ENCODE measurements around the gene CLEC4A. TPM values are rescaled to one million over a fixed set of nuclear protein-coding genes. Genes with fewer than 3 reads are reported as not detected.
"Not testable (repeated sequence)": the region's sequence is repeated elsewhere in the genome, so short reads cannot be mapped to it uniquely, and the experiment has no call there.

The CLEC4A gene
- total RNA-seq, 1 experiment from 2014 or later = 0.37 TPM

DNA sequence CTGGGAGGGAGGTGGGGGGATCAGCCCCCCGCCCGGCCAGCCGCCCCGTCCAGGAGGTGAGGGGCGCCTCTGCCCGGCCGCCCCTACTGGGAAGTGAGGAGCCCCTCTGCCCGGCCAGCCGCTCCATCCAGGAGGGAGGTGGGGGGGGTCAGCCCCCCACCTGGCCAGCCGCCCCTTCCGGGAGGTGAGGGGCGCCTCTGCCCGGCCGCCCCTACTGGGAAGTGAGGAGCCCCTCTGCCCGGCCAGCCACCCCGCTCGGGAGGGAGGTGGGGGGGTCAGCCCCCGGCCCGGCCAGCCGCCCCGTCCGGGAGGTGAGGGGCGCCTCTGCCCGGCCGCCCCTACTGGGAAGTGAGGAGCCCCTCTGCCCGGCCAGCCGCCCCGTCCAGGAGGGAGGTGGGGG is 60.8 kb downstream of the CLEC4A start:
- not testable (repeated sequence) for H3K56ac ChIP-seq (ENCODE audit: insufficient read length, low read depth, low read length); H3K9me3 Mint-ChIP-seq; H2AFZ ChIP-seq (ENCODE audit: low read length); H3K27me3 ChIP-seq (ENCODE audit: insufficient read depth, low read length); H2BK5ac ChIP-seq (ENCODE audit: insufficient read length, low read length); H4K20me1 ChIP-seq (ENCODE audit: control insufficient read depth, insufficient read depth, insufficient read length); H3K23ac ChIP-seq (ENCODE audit: insufficient read length, low read depth, low read length); H3K27ac Mint-ChIP-seq; H3K23me2 ChIP-seq (ENCODE audit: insufficient read length, low read depth, low read length, poor library complexity, severe bottlenecking); H3K27me3 Mint-ChIP-seq (ENCODE audit: low read depth); H2BK120ac ChIP-seq (ENCODE audit: low read depth, low read length, poor library complexity, severe bottlenecking); DNase-seq; H2BK15ac ChIP-seq (ENCODE audit: low read depth, low read length); H3K4me3 Mint-ChIP-seq; H2BK12ac ChIP-seq (ENCODE audit: insufficient read length, low read depth, low read length); H3K79me2 ChIP-seq (ENCODE audit: insufficient read depth, low read length); H3K79me1 ChIP-seq (ENCODE audit: insufficient read depth, low read depth, low read length, poor library complexity, severe bottlenecking); H3K4ac ChIP-seq (ENCODE audit: low read depth, low read length); H2BK20ac ChIP-seq (ENCODE audit: low read depth, low read length, poor library complexity, severe bottlenecking); H3K18ac ChIP-seq (ENCODE audit: insufficient read length, low read depth, low read length); H3K27ac ChIP-seq (ENCODE audit: insufficient read length, low read depth, low read length); H2AK5ac ChIP-seq (ENCODE audit: insufficient read length, low read length); H4K8ac ChIP-seq (replicated peaks; ENCODE audit: insufficient read length, low read depth, low read length); H3K4me1 ChIP-seq (ENCODE audit: insufficient read depth, low read length); H3K14ac ChIP-seq (ENCODE audit: insufficient read depth, low read length); H3K4me2 ChIP-seq (ENCODE audit: insufficient read depth, insufficient read length, low read length); H3T11ph ChIP-seq (ENCODE audit: low read length); H4K5ac ChIP-seq (ENCODE audit: insufficient read length, low read depth, low read length); H3K9ac ChIP-seq (ENCODE audit: extremely low read depth, insufficient read length, low read length); H4K91ac ChIP-seq (ENCODE audit: insufficient read length, low read depth, low read length); H3K9me3 ChIP-seq (ENCODE audit: control insufficient read depth, low read depth, low read length)
- no CpG with 5 or more reads among the region's 28 CpGs for WGBS (ENCODE audit: extremely low coverage, insufficient read length, low lambda C conversion rate)
- H3K4me1 Mint-ChIP-seq = peaks cover 11 to 14% of the 10 kb centered on the region in 2 experiments
- peaks cover 2 to 10% (median 7%) of the 10 kb centered on the region in 3 experiments; a peak in 4 of 7 replicates for H3K36me3 Mint-ChIP-seq (ENCODE audit: insufficient read depth in 1 of 3, low read depth in 3 of 3)
